GM12872 (cell line): ENCODE data around the gene AKT2.

ENCODE experiments used
- CTCF ChIP-seq: IDR thresholded peaks from 3 replicates; pipeline ENCODE4 v1.5.1; 2011; ENCODE audit warnings: low read depth, mild to moderate bottlenecking, low read length, moderate library complexity; ENCODE audit not compliant: insufficient read depth

Gene AKT2

GRCh38 chr19:40278361-40279035, 6.6 kb downstream of the AKT2 start:
- no peak for TF ChIP-seq CTCF

GRCh38 chr19:40277356-40278059, 7.6 kb downstream of the AKT2 start:
- no peak for TF ChIP-seq CTCF

DNA sequence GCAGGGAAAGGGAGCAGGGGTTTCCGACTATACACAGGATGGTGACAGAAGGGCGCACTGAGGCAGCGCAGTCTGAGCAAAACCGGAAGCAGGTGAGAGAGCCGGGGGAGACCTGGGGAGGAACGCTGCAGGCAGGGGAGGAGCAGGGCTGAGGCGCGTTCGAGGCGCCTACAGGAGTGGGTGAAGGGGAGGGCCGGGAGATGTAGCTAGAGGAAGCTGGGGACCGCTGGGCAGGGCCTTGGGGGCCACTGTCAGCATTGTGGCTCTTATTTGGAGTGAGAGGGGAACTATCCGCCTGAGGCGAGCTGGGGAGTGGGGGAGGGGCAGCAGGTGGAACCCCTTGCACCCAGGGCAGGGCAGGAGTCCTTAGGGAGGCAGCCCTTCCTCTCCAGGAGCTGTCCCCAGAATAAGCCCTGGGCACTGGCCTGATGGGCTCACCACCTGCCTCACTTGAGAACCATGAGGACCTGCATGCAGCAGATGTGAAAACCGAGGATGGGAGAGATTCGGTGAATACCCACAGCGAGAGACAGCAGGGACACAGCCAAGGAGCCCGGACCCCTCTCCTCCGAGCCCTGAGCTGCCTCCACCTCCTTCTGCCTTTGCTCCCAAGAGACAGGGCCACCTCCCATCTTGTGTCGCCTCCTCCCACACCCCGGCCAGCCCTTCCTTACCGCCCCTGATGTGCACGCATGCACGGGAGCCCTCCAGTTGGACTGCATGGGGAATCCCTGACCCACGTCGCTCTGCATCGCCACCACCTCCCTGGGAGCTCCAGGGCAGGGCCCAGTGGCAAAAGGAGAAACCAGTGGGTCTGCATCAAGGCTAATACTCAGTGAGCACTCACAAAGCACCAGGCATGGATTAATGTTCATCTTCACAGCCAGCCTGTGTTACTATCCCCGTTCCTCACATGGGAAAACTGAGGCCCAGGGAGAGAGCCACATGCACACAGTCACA, 10.3 kb downstream of the AKT2 start:
- TF ChIP-seq CTCF = no peak

GRCh38 chr19:40273469-40274360, 11.4 kb downstream of the AKT2 start:
- no peak for TF ChIP-seq CTCF

- TF ChIP-seq CTCF = no peak
Measured at GRCh38 chr19:40272261-40272660, 12.9 kb downstream of the AKT2 start.

GRCh38 chr19:40271706-40272105, 13.4 kb downstream of the AKT2 start:
- no peak for TF ChIP-seq CTCF
